ENCODE results near the gene TARBP1. TPM values are rescaled to one million over a fixed set of nuclear protein-coding genes. Genes with fewer than 3 reads are reported as not detected.
A peak's percentile ranks its signal among the peaks of the same experiment; 100 is the strongest.

Gene TARBP1
- total RNA-seq, 1 donor = 47.1 TPM

DNA sequence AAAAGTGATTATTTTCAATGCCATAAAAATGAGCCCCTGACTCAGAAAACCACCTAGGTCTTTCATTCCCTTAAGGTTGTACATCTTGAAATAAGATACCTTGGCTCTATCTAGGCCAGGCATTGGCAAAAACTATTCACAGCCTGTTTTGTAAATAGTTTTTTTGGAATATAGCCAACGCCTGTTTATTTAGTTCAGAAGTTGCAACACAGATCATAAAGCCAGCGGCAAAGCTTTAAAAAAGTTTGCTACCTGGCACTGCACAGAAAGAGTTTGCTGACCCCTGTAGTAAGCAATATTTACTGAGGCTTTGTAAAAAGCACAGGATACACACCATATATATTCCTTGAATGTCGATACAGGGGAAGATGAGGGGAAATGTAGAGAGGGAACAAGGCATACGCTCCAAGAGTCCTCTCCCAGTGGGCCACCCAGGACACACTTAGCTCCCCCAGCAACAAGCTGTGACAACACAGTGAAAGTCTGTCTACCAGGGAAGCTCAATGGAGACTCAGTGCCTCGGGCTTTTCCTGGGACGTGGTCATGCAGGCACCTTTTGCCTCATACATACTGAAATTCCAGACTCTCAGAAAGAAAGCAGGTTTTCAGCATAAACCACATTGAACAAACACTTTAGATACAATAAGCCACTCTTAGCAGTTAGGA, 20.5 kb downstream of the TARBP1 start:
- DNase-seq (ENCODE audit: low read depth in 2 of 3, low spot score in 2 of 3) = no peak

DNA sequence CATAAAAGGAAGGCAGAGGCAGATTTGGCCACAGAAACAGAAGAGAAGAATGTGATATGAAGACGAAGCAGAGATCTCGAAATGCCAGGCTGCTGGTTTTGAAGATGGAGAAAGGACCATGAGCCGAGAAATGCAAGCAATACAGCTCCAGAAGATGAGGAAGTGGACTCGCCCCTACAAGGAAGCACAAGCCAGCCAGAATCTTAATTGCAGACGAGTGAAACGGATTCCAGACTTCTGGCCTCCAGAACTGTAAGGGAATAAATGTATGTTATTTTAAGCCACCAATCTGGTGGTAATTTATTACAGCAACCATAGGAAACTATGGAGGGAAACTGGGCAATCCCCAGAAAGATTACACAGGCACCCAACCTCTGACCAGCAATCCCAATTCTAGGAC, 24.1 kb downstream of the TARBP1 start:
- no peak for DNase-seq (ENCODE audit: low read depth in 2 of 3, low spot score in 2 of 3)

GRCh38 chr1:234452406-234452965, 26.5 kb downstream of the TARBP1 start:
- no peak for DNase-seq (ENCODE audit: low read depth in 2 of 3, low spot score in 2 of 3)

- peak in 1 of 3 donors; percentile 36 for DNase-seq (ENCODE audit: low read depth in 2 of 3, low spot score in 2 of 3)
Observed at GRCh38 chr1:234440348-234440747, 38.6 kb downstream of the TARBP1 start.

GRCh38 chr1:234438579-234438978, 40.4 kb downstream of the TARBP1 start:
- DNase-seq (ENCODE audit: low read depth in 2 of 3, low spot score in 2 of 3) = no peak

DNA sequence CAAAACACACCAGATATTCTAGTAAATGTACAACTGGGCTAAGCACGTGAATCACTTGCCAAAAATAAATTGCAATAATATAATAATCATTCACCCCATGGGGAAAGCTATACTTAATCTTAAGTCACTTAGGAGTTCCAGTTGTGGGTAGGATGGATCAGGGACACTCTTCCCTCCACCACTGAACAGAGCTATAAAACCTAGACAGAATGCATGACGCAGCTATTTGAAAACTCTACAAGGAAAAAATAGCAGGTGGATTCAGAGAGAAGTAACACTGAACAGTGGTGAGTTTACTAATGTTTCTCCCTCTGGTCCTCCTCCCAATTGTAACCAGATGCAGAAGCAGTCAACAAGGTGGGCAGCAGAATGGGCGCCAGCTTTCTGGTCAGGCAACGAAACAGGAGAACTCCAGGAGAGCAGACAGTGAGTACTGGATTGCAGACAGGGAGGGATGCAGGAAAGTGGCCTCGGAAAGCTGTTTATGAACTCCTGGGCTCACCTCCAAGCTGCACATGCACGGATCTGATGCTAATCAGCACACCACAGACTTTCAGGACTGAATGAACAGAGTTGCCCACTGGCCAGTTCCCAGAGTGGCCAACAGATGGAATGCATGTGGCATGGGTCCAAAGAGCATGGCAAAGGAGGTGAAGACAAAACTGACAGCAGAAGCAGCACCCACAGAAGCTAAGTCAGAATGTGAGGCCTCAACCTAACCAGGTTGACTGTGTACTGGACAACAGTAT, 41.4 kb downstream of the TARBP1 start:
- DNase-seq (ENCODE audit: low read depth in 2 of 3, low spot score in 2 of 3) = no peak

DNA sequence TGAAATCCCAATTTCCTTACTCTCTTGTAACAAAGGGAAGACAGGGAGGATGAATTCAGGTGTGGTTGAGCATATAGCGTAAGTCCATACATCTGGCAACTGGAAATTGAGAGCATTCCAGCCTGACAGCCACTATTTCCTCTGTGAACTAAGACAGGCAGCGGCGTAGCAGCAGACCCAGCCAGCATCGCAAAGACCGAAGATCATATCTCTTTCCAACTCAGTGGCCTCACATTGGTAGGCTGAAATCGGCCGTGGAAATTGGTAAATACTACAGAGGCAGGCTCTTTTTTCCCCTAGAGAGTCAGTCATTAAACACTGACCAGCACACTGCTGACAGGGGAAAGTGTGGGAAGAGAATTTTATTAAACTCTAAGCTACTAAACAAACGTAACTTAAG, 43.4 kb downstream of the TARBP1 start:
- no peak for DNase-seq (ENCODE audit: low read depth in 2 of 3, low spot score in 2 of 3)

GRCh38 chr1:234434706-234435105, 44.3 kb downstream of the TARBP1 start:
- DNase-seq (ENCODE audit: low read depth in 2 of 3, low spot score in 2 of 3) = no peak

DNA sequence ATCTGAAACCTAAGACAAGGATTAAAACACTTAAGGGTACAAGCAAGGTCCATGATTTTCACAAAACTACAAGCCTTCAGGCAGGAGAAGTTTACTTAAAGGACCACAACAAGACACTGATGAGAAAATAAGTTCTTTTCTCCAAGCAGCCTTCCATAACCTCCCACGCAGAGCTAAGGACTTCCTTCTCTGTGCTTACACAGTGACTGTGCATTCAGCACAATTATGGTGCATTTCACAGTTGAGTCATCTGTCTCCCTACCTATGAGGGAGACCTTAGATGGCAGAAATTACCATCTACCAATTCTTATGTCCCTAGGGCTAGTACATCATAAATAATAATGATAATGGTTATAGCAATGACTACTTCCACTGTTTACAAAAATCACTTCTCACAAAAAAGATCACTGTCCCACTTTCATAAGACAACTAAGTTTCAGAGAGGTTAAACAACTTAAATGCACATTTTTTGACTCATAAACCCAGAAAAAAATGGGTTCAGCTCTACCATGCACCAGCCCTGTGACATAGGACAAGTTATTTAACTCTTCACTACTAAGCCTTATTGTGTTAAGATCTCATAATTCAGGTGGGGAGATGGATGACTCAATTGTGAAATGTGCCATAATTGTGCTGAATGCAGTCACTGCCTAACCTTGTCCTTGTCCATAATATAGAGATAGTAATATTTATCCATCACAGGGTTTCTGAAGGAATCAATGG, 45.3 kb downstream of the TARBP1 start:
- peak in 1 of 3 donors; percentile 8 for DNase-seq (ENCODE audit: low read depth in 2 of 3, low spot score in 2 of 3)

- DNase-seq (ENCODE audit: low read depth in 2 of 3, low spot score in 2 of 3) = no peak
Observed at GRCh38 chr1:234431255-234431654, 47.7 kb downstream of the TARBP1 start.

GRCh38 chr1:234430691-234431090, 48.3 kb downstream of the TARBP1 start:
- no peak for DNase-seq (ENCODE audit: low read depth in 2 of 3, low spot score in 2 of 3)

DNA sequence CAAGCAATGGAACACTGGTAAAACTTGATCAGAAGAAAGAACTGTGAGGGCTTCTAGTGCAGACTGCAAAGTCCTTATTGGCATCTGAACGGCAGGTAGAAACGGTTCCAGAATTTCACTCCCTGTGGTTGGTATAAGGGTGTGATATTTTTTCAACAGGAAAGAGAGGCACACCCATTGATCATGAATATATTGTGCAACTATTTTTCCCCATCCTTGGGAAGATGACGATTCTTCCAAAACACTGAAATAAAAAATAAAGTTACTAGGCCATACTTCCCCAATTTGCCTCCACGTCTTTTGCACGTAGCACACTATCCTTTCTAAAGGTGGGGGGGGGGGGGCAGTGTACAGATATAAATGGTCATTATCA, 49.6 kb downstream of the TARBP1 start:
- DNase-seq (ENCODE audit: low read depth in 2 of 3, low spot score in 2 of 3) = no peak

GRCh38 chr1:234427950-234428646, 50.9 kb downstream of the TARBP1 start:
- DNase-seq (ENCODE audit: low read depth in 2 of 3, low spot score in 2 of 3) = no peak

GRCh38 chr1:234413990-234414389, 65.0 kb downstream of the TARBP1 start:
- no peak for DNase-seq (ENCODE audit: low read depth in 2 of 3, low spot score in 2 of 3)

DNA sequence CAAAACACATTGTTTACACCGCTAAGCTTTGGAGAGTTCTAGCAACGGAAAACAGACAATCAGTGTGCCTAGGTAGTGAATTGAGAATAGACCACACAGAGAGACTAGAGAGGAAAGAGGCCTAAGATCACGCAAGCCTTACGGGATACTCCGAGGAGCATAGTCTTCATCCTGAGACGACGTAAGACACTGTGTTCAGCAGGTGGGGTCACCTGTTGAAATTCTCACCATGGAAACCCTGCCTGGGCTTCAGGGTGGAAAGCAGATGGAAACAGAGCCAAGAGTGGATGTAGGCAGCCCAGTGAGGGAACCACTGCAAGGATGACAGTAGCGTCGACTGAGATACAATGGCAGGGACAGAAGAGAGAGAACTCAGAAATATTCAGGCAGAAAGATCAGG, 65.5 kb downstream of the TARBP1 start:
- DNase-seq (ENCODE audit: low read depth in 2 of 3, low spot score in 2 of 3) = no peak

DNA sequence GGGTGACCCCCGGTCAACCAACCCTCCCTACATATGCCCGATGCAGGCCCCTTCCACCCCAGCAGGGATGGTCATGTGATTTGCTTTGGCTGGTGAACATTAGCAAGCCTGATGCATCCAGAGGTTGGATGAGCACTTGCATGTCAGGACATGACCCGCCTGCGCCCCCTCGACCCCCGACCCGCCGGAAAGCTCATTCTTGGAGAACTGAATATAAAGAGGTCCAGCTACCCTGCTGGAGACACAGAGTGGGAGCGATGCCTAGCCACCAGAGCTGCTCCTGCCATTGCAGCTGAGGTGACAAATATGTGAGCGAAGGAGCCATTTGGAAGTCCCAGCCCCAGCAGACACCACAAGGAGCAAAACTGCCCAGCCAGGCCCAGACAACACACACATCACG, 66.1 kb downstream of the TARBP1 start:
- no peak for DNase-seq (ENCODE audit: low read depth in 2 of 3, low spot score in 2 of 3)

- peak in 2 of 3 donors; percentile 11 to 23 for DNase-seq (ENCODE audit: low read depth in 2 of 3, low spot score in 2 of 3)
Observed at GRCh38 chr1:234409328-234409727, 69.7 kb downstream of the TARBP1 start.

DNA sequence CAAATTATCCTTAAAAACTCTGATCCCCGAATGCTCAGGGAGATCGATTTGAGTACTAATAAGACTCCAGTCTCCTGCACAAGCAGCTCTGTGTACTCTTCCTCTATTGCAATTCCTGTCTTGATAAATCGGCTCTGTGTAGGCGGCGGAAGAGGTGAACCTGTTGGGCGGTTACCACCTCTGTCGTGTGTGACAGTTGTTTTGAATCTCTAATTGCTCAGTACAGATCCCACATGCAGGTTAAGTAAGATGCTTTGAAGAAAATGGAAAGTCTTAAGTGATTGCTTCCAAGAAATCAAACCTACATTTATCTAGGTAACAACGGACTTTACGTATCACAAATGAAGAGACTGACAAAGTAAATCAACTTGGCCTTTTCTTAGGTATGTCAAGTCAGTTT, 70.2 kb downstream of the TARBP1 start:
- peak in 1 of 3 donors; percentile 36 for DNase-seq (ENCODE audit: low read depth in 2 of 3, low spot score in 2 of 3)

GRCh38 chr1:234406871-234407270, 72.1 kb downstream of the TARBP1 start:
- DNase-seq (ENCODE audit: low read depth in 2 of 3, low spot score in 2 of 3) = no peak

DNA sequence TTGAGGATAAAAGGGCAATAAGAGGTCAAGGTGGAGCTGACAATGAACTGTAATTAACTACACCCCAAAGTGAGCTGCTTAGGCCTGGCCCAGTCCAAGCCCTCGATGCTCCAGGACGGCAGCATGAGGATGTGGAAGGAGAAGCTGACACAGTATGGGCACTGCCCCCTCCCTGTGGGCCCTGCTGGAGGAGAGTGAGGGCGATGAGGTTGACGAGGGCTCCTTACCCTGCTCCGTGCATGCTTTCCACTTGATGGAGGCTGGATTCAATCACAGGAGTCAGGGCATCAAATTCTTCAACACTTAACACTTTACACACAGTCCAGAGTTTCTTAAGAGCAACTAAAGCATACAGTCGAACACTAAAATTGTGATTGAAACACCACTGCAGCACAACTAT, 73.3 kb downstream of the TARBP1 start:
- no peak for DNase-seq (ENCODE audit: low read depth in 2 of 3, low spot score in 2 of 3)

DNA sequence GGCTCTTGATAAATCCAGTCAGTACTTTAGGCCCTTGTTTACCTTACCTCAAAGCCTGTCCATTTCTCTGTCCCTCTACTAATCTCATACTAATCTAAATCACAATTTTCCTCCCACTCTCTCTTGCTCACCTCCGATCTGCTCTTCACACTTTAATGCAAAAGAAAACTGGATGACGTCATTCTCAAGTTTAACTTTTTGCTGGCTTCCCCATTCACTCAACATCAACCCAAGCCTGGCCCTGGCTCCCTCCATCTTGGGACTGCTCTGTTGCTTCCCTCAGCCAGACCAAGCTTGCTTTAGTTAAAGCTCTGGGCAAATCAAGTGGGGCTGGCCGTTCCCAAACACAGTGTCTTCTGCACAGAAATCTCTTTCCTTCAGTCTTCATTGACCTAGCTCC, 76.0 kb downstream of the TARBP1 start:
- DNase-seq (ENCODE audit: low read depth in 2 of 3, low spot score in 2 of 3) = no peak

Data from hematopoietic multipotent progenitor cell (in vitro differentiated cells).